HG03520 (cell line): ENCODE measurements around the gene PPP6R2.
A peak's percentile ranks its signal among the peaks of the same experiment; 100 is the strongest.
"Not testable (repeated sequence)": the region's sequence is repeated elsewhere in the genome, so short reads cannot be mapped to it uniquely, and the experiment has no call there.

Source experiments
- ATAC-seq: cut with Tn5 transposase; IDR thresholded peaks from one replicate; pipeline ENCODE4 v1.9.1; 2021; ENCODE audit warnings: mild to moderate bottlenecking, moderate library complexity; ENCODE audit not compliant: unreplicated experiment

PPP6R2 gene

DNA sequence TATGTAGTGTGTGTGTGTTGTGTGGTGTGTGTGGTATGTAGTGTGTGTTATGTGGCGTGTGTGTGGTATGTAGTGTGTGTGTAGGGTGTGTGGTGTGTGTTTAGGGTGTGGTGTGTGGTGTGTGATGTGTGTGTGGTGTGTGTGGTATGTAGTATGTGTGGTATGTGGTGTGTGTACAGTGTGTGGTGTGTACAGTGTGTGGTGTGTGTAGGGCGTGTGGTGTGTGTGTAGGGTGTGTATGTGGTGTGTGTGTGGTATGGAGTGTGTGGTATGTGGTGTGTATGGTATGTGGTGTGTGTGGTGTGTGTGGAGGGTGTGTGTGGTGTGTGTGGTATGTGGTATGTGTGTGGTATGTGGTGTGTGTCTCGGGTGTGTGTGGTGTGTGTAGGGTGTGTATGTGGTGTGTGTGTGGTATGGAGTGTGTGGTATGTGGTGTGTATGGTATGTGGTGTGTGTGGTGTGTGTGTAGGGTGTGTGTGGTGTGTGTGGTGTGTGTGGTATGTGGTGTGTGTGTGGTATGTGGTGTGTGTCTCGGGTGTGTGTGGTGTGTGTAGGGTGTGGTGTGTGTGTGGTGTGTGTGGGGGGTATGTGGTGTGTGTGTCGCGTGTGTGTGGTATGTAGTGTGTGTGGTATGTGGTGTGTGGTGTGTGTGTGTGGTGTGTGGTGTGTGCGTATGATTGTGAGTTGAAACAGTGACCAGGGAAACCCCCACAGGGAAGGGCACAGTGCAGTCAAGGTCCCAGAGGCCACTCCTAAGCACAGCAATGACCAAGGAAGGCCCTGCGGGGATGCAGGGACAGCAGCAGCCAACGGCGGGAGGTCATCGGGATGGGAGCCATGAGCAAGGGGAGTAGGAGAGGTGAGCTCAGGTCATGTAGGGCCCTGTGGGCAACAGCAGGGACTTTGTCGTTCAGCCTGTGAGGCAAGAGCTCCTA, 2.9 kb upstream of the PPP6R2 start:
- ATAC-seq, result no peak

- peak; percentile 45 for ATAC-seq
Observed at GRCh38 chr22:50341977-50342650, 1.0 kb upstream of the PPP6R2 start.

GRCh38 chr22:50343541-50343935, 411 bp downstream of the PPP6R2 start:
- ATAC-seq, result no peak

DNA sequence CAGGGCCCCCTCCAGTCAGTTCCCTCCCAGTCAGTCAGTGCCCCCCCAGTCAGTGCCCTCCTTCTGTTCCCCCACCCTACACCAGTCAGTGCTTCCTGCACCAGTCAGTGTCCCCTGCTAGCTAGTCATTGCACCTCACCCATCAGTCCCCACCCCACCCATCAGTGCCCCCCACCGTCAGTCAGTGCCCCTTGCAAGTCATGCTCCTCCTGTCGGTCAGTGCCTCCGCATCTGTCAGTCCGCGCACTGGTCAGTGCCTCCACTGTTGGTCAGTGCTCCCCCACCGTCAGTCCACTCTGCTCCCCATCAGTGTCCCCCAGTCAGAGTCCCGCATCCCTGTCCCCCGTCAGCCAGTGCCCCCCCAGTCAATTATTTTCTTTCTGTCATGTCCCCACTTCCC, 3.3 kb downstream of the PPP6R2 start:
- ATAC-seq, result no peak

DNA sequence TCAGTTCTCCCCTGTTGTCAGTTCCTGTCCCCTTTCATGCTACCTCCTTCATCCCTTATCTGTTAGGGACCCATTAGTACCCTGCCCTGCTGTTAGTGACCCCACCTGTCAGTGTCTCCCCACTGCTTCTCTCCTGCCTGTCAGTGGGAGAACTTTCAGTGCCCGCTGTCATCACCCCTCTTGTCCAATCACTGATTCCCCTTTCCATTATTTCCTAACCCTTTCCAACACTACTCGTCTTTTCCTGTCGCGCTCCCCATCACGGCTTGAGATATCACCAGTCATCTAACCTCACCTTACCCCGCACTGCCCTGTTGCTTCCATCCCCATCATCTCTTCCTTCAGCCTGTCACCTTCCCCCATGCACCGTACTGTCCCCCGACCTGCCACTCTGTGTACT, 4.0 kb downstream of the PPP6R2 start:
- no peak for ATAC-seq

DNA sequence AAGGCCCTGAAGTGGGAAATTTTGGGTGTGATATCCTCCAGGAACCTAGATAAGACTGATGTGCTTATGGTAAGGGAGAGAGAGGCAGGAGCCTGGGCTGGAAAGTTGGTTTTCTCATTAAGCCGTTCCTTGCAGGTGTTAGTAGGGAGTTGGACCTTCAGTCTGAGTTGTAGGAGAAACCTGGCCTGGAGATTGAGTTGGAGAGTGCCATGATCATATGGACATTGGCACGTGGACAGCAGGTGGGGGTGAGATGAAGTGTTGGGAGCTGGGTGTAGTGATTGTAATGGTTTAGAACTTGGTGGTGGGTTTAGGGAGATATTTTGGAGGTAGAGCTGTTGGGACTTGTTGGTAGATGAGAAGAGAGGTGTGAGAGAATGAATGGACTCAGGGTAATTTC, 4.9 kb downstream of the PPP6R2 start:
- ATAC-seq, result no peak

GRCh38 chr22:50356186-50356585, 13.1 kb downstream of the PPP6R2 start:
- no peak for ATAC-seq

DNA sequence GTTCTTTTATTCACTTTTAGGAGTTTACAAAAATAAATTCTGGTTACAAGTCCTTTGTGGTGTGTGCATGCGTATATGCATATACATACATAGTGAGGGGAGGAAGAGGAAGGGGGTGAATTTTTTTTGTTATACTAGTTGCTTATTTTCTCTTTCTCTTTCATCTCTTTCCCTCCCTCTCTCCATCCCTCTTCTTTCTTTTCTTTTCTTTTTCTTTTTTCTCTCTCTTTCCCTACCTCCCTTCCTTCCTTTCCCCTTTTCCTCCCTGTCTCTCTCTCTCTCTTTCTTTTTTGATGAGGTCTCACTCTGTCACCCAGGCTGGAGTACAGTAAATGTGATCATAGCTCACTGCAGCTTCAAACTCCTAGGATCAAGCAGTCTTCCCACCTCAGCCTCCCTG, 14.1 kb downstream of the PPP6R2 start:
- ATAC-seq, result no peak

DNA sequence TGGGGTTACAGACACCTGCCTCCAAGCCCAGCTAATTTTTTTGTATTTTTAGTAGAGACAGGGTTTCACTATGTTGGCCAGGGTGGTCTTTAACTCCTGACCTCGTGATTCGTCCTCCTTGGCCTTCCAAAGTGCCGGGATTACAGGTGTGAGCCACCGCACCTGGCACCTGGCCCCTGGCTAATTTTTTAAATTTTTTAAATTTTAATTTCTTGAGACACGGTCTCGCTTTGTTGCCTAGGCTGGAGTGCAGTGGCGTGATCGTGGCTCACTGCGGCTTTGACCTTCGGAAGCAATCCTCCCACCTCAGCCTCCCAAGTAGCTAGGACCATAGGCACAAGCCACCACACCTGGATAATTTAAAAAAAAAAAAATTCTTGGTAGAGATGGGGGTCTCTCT, 14.6 kb downstream of the PPP6R2 start:
- ATAC-seq, result no peak

- ATAC-seq, result no peak
Observed at GRCh38 chr22:50360578-50360977, 17.5 kb downstream of the PPP6R2 start.

DNA sequence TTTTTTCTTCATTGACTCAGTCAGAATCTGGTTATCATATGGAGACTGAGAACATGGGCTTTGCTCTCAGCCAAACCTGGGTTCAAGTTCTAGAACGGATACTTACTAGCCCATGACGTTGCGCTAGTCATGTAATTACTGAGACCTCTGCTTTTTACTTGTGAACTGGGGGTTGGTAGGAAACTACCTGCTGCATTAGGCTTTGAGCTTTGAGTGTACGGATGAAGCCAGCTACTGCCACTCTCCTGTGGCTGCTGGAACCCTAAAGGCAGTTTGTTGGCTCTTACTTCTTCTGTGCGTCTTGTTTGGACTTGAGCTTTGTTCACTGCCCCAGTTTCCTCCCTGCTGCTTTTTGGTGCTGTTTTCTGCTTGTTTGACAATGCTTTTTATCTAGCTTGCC, 18.1 kb downstream of the PPP6R2 start:
- no peak for ATAC-seq

- ATAC-seq, result no peak
Observed at GRCh38 chr22:50361688-50362087, 18.6 kb downstream of the PPP6R2 start.

- no peak for ATAC-seq
Observed at GRCh38 chr22:50363166-50363802, 20.2 kb downstream of the PPP6R2 start.

- not testable (repeated sequence) for ATAC-seq
Observed at GRCh38 chr22:50363803-50364194, 20.7 kb downstream of the PPP6R2 start.

DNA sequence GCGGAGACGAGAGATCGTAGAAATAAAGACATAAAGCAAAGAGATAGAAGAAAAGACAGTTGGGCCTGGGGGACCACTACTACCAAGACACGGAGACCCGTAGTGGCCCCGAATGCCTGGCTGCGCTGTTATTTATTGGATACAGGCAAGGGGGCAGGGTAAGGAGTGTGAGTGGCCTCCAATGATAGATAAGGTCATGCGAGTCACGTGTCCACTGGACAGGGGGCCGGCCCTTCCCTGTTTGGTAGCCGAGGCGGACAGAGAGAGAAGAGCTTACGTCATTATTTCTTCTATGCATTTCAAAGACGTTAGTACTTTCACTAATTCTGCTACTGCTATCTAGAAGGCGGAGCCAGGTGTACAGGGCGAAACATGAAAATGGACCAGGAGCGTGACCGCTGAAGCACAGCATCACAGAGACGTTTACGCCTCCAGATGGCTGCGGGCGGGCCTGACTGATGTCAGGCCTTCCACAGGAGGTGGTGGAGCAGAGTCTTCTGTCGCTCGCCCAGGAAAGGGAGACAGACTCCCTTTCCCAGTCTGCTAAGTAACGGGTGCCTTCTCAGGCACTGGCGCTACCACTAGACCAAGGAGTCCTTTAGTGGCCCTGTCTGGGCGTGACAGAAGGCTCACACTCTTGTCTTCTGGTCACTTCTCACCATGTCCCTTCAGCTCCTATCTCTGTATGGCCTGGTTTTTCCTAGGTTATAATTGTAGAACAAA, 24.8 kb downstream of the PPP6R2 start:
- no peak for ATAC-seq

GRCh38 chr22:50371101-50371648, 28.0 kb downstream of the PPP6R2 start:
- ATAC-seq, result no peak

GRCh38 chr22:50376085-50376651, 33.0 kb downstream of the PPP6R2 start:
- ATAC-seq, result no peak

DNA sequence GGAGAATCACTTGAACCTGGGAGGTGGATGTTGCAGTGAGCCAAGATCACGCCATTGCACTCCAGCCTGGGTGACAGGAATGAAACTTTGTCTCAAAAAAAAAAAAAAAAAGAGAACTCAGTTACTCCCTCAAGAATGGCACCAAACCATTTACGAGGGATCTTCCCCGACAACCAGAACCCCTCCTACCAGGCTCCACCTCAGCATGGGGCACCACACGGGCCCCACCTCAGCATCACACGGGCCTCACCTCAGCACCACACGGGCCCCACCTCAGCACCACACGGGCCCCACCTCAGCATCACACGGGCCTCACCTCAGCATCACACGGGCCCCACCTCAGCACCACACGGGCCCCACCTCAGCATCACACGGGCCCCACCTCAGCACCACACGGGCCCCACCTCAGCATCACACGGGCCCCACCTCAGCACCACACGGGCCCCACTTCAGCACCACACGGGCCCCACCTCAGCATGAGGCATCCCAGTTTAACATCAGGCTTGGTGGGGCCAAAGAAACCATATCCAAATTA, 38.0 kb downstream of the PPP6R2 start:
- not testable (repeated sequence) for ATAC-seq

DNA sequence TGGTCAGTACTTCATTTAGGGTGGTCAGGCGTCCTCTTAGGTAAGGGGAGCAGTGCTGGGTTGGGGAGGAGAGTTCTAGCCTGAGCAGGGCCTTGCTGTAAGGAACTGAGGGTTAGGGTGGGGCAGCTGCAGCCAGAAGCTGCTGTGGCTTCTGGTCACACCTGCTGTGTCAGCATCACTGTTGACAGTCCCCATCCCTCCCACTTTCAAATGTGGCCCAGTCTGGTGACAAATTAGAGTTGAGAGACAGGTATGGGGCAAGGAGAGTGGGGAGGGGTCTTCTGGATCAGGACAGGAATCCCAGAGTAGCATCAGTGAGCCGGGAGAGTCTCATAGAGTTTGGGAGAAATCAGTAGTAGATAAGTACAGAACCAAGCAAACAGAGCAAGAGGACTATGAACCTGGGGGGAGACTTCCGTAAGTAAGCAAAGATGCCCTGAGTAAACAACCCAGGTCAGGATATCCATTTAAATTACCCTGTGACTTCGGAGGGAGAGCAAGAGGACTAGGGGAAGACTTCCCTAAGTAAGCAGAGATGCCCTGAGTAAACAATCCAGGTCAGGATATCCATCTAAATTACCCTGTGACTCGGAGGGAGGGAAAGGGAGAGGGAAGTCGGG, 53.7 kb downstream of the PPP6R2 start:
- ATAC-seq, result no peak
